ENCODE results near the gene CELSR1. TPM values are rescaled to one million over a fixed set of nuclear protein-coding genes. Genes with fewer than 3 reads are reported as not detected.

CELSR1 gene
- total and polyA plus RNA-seq, 2 donors (not counting 1 experiment from before 2014, with no cell fraction given) = 30.2 to 34.8 TPM

DNA sequence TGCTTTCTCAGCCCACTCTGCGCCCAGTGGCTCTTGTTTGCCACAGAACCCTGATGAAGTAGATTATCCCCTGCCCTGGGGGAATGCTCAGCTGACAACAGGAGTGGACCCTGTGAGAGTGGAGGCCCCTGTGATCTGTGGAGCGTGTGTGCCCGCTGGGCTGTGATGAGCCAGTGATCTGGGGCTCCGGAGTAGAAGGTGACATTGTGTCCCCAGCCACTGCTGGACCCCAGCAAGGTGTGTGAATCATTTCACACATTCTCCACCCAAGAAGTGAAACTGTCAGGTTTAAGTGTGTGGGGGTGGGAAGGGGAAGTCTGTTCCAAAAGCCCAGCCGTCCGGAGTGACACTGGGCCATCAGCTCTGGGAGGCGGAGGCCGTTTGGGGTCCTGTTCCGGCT, 49.6 kb upstream of the CELSR1 start:
- Histone ChIP-seq H3K4me1 (ENCODE audit: control insufficient read depth in 2 of 2, insufficient read depth in 2 of 2, low read length in 2 of 2) (peaks cover 72 to 91% of the 10 kb centered on the region in 2 donors), H4K20me1 (ENCODE audit: control insufficient read depth, insufficient read depth, low read length, poor library complexity, severe bottlenecking) (peaks cover 2% of the 10 kb centered on the region), H3K79me2 (ENCODE audit: control insufficient read depth, insufficient read depth, low read length) (peaks cover 86% of the 10 kb centered on the region), H2AFZ (ENCODE audit: insufficient read depth, low read depth, low read length, poor library complexity, severe bottlenecking) (no peak overlapping the region), H3K36me3 (replicated peaks in 1 of 2; ENCODE audit: control extremely low read depth in 1 of 2, control insufficient read depth in 1 of 2, extremely low read depth in 1 of 2, insufficient read depth in 2 of 2, low read length in 1 of 2) (no peaks in the 10 kb centered on the region), H3K4me2 (replicated peaks; ENCODE audit: low read depth, low read length, poor library complexity, severe bottlenecking) (peak overlapping the region; percentile 82), H3K9me3 (ENCODE audit: control extremely low read depth in 1 of 3, control insufficient read depth in 2 of 3, insufficient read depth in 1 of 3, low read length in 2 of 3) (no peaks in the 10 kb centered on the region), H3K4me3 (ENCODE audit: control extremely low read depth in 1 of 5, extremely low read depth in 1 of 5, insufficient read depth in 1 of 5, low read depth in 2 of 5, low read length in 4 of 5) (peak overlapping the region in 4 of 5 experiments; percentile 33 to 52 (median 42)), H3K27ac (ENCODE audit: low read length in 2 of 2) (peak overlapping the region; percentile 92 to 99), H3K27me3 (replicated peaks in 1 of 4; ENCODE audit: control extremely low read depth in 1 of 4, control insufficient read depth in 3 of 4, insufficient read depth in 4 of 4, low read length in 3 of 4) (no peaks in the 10 kb centered on the region), H3K9ac (ENCODE audit: low read length) (peak overlapping the region; percentile 58)
- intact Hi-C loops (cut with micrococcal nuclease) = loop anchor here (1.0 to 2.0 kb wide), 6 partner anchors 11 to 182 kb away; no protein-coding TSS in a partner anchor
- no peaks in the 10 kb centered on the region for H3K27me3 Mint-ChIP-seq
- POLR2A ChIA-PET = interaction anchor here (0.6 to 2.3 kb wide), 6 partner anchors 10 to 181 kb away, joined by 3 to 17 read pairs (median 4); no protein-coding TSS in a partner anchor
- TF ChIP-seq EZH2 (IDR thresholded peaks at IDR 0.05; ENCODE audit: borderline replicate concordance, insufficient read depth, low read depth, low read length, poor library complexity, severe bottlenecking) (no peak), CTCF (IDR thresholded peaks at IDR 0.05) (no peak)
- peak; percentile 84 for DNase-seq
- peak overlapping the region; percentile 99 for H3K27ac Mint-ChIP-seq
- CTCF ChIA-PET = interaction anchor here (0.9 to 1.6 kb wide), 6 partner anchors 24 to 188 kb away, joined by 3 to 11 read pairs (median 3); no protein-coding TSS in a partner anchor
- no peaks in the 10 kb centered on the region for H3K9me3 Mint-ChIP-seq (ENCODE audit: insufficient read depth)
- ATAC-seq (ENCODE audit: low read depth) = peak; percentile 52
- peak overlapping the region; percentile 91 for H3K4me3 Mint-ChIP-seq
- WGBS (ENCODE audit: insufficient coverage) = 0% methylated on average over 6 of the region's 9 CpGs
- H3K4me1 Mint-ChIP-seq = peaks cover 81% of the 10 kb centered on the region

GRCh38 chr22:46586531-46587011, 49.2 kb upstream of the CELSR1 start:
- DNase-seq (no peak), ATAC-seq (ENCODE audit: low read depth) (no peak)
- Histone ChIP-seq H3K36me3 (replicated peaks in 1 of 2; ENCODE audit: control extremely low read depth in 1 of 2, control insufficient read depth in 1 of 2, extremely low read depth in 1 of 2, insufficient read depth in 2 of 2, low read length in 1 of 2) (no peaks in the 10 kb centered on the region), H3K4me3 (ENCODE audit: control extremely low read depth in 1 of 5, extremely low read depth in 1 of 5, insufficient read depth in 1 of 5, low read depth in 2 of 5, low read length in 4 of 5) (peak overlapping the region in 4 of 5 experiments; percentile 33 to 52 (median 42)), H3K27me3 (replicated peaks in 1 of 4; ENCODE audit: control extremely low read depth in 1 of 4, control insufficient read depth in 3 of 4, insufficient read depth in 4 of 4, low read length in 3 of 4) (no peaks in the 10 kb centered on the region), H3K4me1 (ENCODE audit: control insufficient read depth in 2 of 2, insufficient read depth in 2 of 2, low read length in 2 of 2) (peaks cover 73 to 91% of the 10 kb centered on the region in 2 donors), H2AFZ (ENCODE audit: insufficient read depth, low read depth, low read length, poor library complexity, severe bottlenecking) (no peak overlapping the region), H3K27ac (ENCODE audit: low read length in 2 of 2) (peak overlapping the region; percentile 92 to 99), H4K20me1 (ENCODE audit: control insufficient read depth, insufficient read depth, low read length, poor library complexity, severe bottlenecking) (peaks cover 7% of the 10 kb centered on the region), H3K9ac (ENCODE audit: low read length) (peak overlapping the region; percentile 58), H3K9me3 (ENCODE audit: control extremely low read depth in 1 of 3, control insufficient read depth in 2 of 3, insufficient read depth in 1 of 3, low read length in 2 of 3) (no peaks in the 10 kb centered on the region), H3K4me2 (replicated peaks; ENCODE audit: low read depth, low read length, poor library complexity, severe bottlenecking) (peak overlapping the region; percentile 82), H3K79me2 (ENCODE audit: control insufficient read depth, insufficient read depth, low read length) (peaks cover 88% of the 10 kb centered on the region)
- Mint-ChIP-seq H3K27ac (peak overlapping the region; percentile 99), H3K27me3 (no peaks in the 10 kb centered on the region), H3K9me3 (ENCODE audit: insufficient read depth) (no peaks in the 10 kb centered on the region), H3K4me3 (peak overlapping the region; percentile 91), H3K4me1 (peaks cover 82% of the 10 kb centered on the region)
- TF ChIP-seq EZH2 (IDR thresholded peaks at IDR 0.05; ENCODE audit: borderline replicate concordance, insufficient read depth, low read depth, low read length, poor library complexity, severe bottlenecking) (no peak), CTCF (IDR thresholded peaks at IDR 0.05) (no peak)
- ChIA-PET CTCF (interaction anchor here (1.0 to 1.4 kb wide), 2 partner anchors 23 to 96 kb away, joined by 3 to 11 read pairs; no protein-coding TSS in a partner anchor), POLR2A (interaction anchor here (0.8 to 1.7 kb wide), 3 partner anchors 9 to 96 kb away, joined by 3 to 4 read pairs (median 4); no protein-coding TSS in a partner anchor)
- intact Hi-C loops (cut with micrococcal nuclease) = loop anchor here (1.0 to 2.0 kb wide), 6 partner anchors 10 to 183 kb away; no protein-coding TSS in a partner anchor
- 73% methylated on average over 11 of the region's 12 CpGs for WGBS (ENCODE audit: insufficient coverage)
